Keratinocyte (primary cell): ENCODE data around the gene POLDIP3. TPM values are rescaled to one million over a fixed set of nuclear protein-coding genes. Genes with fewer than 3 reads are reported as not detected.

Source experiments
- DNase-seq: peaks from one replicate; pipeline ENCODE4 v3.0.0-alpha.2; 2011; ENCODE audit warnings: low read depth, missing footprints, low spot score
- FAIRE-seq: peaks from 2 replicates; lab custom pipeline; 2011; peaks lifted over from hg19 to GRCh38; lab: Jason Lieb, UNC
- H2AFZ ChIP-seq: 2 replicates; pipeline ENCODE4 v1.6.0; 2012; ENCODE audit warnings: low read length, control low read depth, inconsistent platforms; ENCODE audit not compliant: control insufficient read depth
- H3K27ac ChIP-seq: 2 replicates; pipeline ENCODE4 v1.5.1; 2011; ENCODE audit warnings: low read length; ENCODE audit not compliant: control insufficient read depth, insufficient read depth
- H3K27me3 ChIP-seq: 3 replicates; pipeline ENCODE4 v1.6.0; 2011; ENCODE audit warnings: low read length; ENCODE audit not compliant: control insufficient read depth, insufficient read depth; ENCODE audit errors: extremely low read depth
- H3K36me3 ChIP-seq, 2 experiments: 2 replicates in 1 of 2; 3 replicates in 1 of 2; pipeline ENCODE4 v1.5.1; 2011; ENCODE audit warnings: low read length in 2 of 2, mild to moderate bottlenecking in 1 of 2; ENCODE audit not compliant: control insufficient read depth in 2 of 2, insufficient read depth in 2 of 2; ENCODE audit errors: extremely low read depth in 1 of 2
- H3K4me1 ChIP-seq: 3 replicates; pipeline ENCODE4 v1.5.1; 2011; ENCODE audit warnings: low read length; ENCODE audit not compliant: control insufficient read depth, insufficient read depth; ENCODE audit errors: extremely low read depth
- H3K4me2 ChIP-seq: 3 replicates; pipeline ENCODE4 v1.6.0; 2011; ENCODE audit warnings: low read depth, low read length; ENCODE audit not compliant: control insufficient read depth, insufficient read depth; ENCODE audit errors: extremely low read depth
- H3K4me3 ChIP-seq, 3 experiments: fragments of 200-600 bp in 1 of 3; sonication (generic) in 1 of 3; 2 replicates in 2 of 3; 3 replicates in 1 of 3; pipeline ENCODE4 v1.5.1; 2011 to 2016; ENCODE audit warnings: low read length in 3 of 3, mild to moderate bottlenecking in 3 of 3, control low read depth in 2 of 3, inconsistent platforms in 1 of 3, low read depth in 1 of 3, mixed read lengths in 1 of 3, mixed run types in 1 of 3, moderate library complexity in 1 of 3; ENCODE audit not compliant: control insufficient read depth in 2 of 3, insufficient read depth in 2 of 3; ENCODE audit errors: extremely low read depth in 1 of 3
- H3K79me2 ChIP-seq: 2 replicates; pipeline ENCODE4 v1.6.0; 2012; ENCODE audit warnings: low read length; ENCODE audit not compliant: control insufficient read depth, insufficient read depth
- H3K9ac ChIP-seq: 3 replicates; pipeline ENCODE4 v1.6.0; 2011; ENCODE audit warnings: low read length; ENCODE audit not compliant: control insufficient read depth, insufficient read depth; ENCODE audit errors: extremely low read depth
- H3K9me1 ChIP-seq: 3 replicates; pipeline ENCODE4 v1.6.0; 2011; ENCODE audit warnings: low read length; ENCODE audit not compliant: control insufficient read depth, insufficient read depth; ENCODE audit errors: extremely low read depth
- H3K9me3 ChIP-seq: 2 replicates; pipeline ENCODE4 v1.5.1; 2012; ENCODE audit warnings: low read depth, low read length; ENCODE audit not compliant: control insufficient read depth
- H4K20me1 ChIP-seq: 3 replicates; pipeline ENCODE4 v1.6.0; 2011; ENCODE audit warnings: low read length; ENCODE audit not compliant: control insufficient read depth, insufficient read depth; ENCODE audit errors: extremely low read depth
- EZH2 ChIP-seq: IDR thresholded peaks from one replicate; pipeline ENCODE4 v1.6.1; 2012; ENCODE audit warnings: inconsistent platforms, mild to moderate bottlenecking, low read length, moderate library complexity
- dilution Hi-C: fragments of 300-500 bp; cut with MboI; formaldehyde crosslinking; loops from one replicate; pipeline ENCODE4 v1.7.0; 2020; ENCODE audit warnings: low sequenced_read_pairs; ENCODE audit not compliant: extremely low pct_ligation_motif_present
- polyA plus RNA-seq, 5 experiments: library from polyadenylated mRNA; depleted of rRNA in 3 of 5; stranded (reverse) in 3 of 5; stranded (forward) in 1 of 5; unstranded in 1 of 5; fragments of >200 nt; gene quantifications; 1 replicate in 1 of 5; 2 replicates in 3 of 5; 3 replicates in 1 of 5; pipeline versions ENCODE4 v1.2.1 to v1.2.3, GENCODE V29; 2011 to 2012; ENCODE audit warnings: missing spikeins in 2 of 5, low read depth in 1 of 5, low replicate concordance in 1 of 5
- TF ChIP-seq, protein P1 (sequence below), 3 experiments: IDR thresholded peaks in 1 of 3; conservative IDR thresholded peaks in 1 of 3; optimal IDR thresholded peaks in 1 of 3; 2 replicates in 2 of 3; 3 replicates in 1 of 3; pipeline versions ENCODE3 to v1.5.1; 2011; ENCODE audit warnings: low read length in 3 of 3, mild to moderate bottlenecking in 3 of 3, moderate library complexity in 2 of 3, control low read depth in 1 of 3, inconsistent platforms in 1 of 3; ENCODE audit not compliant: insufficient read depth in 2 of 3; ENCODE audit errors: extremely low read depth in 1 of 3

Gene POLDIP3
- polyA plus RNA-seq, 1 donor (not counting 4 experiments of a cell fraction or from before 2014, with no cell fraction given), result 41.9 TPM

DNA sequence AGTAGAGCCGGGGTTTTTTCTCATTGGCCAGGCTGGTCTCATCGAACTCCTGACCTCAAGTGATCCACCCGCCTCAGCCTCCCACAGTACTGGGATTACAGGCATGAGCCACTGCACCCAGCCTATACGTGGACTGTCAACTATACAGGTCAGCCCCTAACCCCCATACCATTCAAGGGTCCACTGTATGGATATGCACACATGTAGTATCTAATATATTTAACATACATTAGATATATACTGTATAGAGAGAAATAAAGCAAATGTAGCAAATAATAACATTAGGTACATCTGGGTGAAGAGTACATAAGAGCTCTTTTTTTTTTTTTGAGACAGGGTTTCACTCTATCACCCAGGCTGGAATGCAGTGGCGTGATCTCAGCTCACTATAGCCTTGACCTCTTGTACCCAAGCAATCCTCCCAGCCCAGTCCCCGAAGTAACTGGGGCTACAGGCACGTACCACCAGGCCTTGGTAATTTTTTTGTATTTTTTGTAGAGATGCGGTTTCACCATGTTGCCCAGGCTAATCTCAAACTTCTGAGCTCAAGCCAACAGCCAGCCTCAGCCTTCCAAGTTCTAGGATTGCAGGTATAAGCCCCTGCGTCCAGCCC lies 27.2 kb upstream of the POLDIP3 start:
- Histone ChIP-seq H4K20me1 (no peaks in the 10 kb centered on the region), H3K9me1 (peaks cover 2% of the 10 kb centered on the region), H3K4me1 (peaks cover 27% of the 10 kb centered on the region), H3K4me2 (no peak overlapping the region), H3K27ac (no peak overlapping the region), H3K9ac (no peak overlapping the region), H3K27me3 (no peaks in the 10 kb centered on the region), H3K4me3 (no peak overlapping the region), H3K79me2 (peaks cover 82% of the 10 kb centered on the region), H3K9me3 (no peaks in the 10 kb centered on the region), H3K36me3 (peaks cover 3% of the 10 kb centered on the region in 2 experiments), H2AFZ (no peak overlapping the region)
- no peak for TF ChIP-seq EZH2
- TF ChIP-seq, protein P1, sequence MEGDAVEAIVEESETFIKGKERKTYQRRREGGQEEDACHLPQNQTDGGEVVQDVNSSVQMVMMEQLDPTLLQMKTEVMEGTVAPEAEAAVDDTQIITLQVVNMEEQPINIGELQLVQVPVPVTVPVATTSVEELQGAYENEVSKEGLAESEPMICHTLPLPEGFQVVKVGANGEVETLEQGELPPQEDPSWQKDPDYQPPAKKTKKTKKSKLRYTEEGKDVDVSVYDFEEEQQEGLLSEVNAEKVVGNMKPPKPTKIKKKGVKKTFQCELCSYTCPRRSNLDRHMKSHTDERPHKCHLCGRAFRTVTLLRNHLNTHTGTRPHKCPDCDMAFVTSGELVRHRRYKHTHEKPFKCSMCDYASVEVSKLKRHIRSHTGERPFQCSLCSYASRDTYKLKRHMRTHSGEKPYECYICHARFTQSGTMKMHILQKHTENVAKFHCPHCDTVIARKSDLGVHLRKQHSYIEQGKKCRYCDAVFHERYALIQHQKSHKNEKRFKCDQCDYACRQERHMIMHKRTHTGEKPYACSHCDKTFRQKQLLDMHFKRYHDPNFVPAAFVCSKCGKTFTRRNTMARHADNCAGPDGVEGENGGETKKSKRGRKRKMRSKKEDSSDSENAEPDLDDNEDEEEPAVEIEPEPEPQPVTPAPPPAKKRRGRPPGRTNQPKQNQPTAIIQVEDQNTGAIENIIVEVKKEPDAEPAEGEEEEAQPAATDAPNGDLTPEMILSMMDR (optimal IDR thresholded peaks at IDR 0.05 in 1 of 3, IDR thresholded peaks at IDR 0.05 in 1 of 3, conservative IDR thresholded peaks at IDR 0.05 in 1 of 3; ENCODE audit: extremely low read depth in 1 of 3, insufficient read depth in 2 of 3, low read length in 3 of 3), result no peak
- DNase-seq (no peak), FAIRE-seq (no peak)
- dilution Hi-C loops, result no loop called here

DNA sequence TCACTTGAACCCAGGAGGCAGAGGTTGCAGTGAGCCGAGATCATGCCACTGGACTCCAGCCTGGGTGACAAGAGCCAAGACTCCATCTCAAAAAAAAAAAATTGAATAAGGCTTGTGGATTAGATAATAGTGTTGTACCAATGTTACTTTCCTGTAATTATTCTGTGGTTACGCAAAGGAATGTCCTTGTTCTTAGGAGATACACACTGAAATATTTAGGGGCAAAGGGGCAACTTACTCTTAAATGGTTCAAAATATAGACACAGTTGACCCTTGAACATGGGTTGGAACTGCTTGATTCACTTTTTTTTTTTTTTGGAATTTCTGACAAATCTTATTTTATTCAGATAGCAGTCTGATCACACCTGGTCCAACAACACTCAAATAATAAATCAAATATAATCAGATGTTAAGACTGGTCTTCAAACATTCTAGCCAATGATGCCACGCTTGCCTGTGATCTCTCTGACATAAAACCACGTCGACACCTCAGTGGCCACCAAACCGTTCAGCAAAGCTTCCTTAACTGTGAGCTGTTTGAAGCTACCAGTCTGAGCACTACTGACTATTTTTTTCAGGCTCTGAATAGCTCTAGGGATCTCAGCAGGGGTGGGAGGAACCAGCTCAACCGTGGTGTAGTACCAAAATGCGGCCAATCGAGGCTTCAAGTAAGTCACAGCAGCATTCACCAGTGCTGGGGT lies 25.0 kb upstream of the POLDIP3 start:
- no peak overlapping the region for H3K4me2 ChIP-seq
- no peaks in the 10 kb centered on the region for H3K9me3 ChIP-seq
- no peak overlapping the region for H3K9ac ChIP-seq
- FAIRE-seq (no peak), DNase-seq (no peak)
- dilution Hi-C loops, result no loop called here
- H3K4me3 ChIP-seq, result no peak overlapping the region
- H3K9me1 ChIP-seq, result peaks cover 2% of the 10 kb centered on the region
- H3K27ac ChIP-seq, result no peak overlapping the region
- H3K4me1 ChIP-seq, result peaks cover 20% of the 10 kb centered on the region
- peaks cover 63% of the 10 kb centered on the region for H3K79me2 ChIP-seq
- no peak for TF ChIP-seq EZH2
- TF ChIP-seq, protein P1 (optimal IDR thresholded peaks at IDR 0.05 in 1 of 3, IDR thresholded peaks at IDR 0.05 in 1 of 3, conservative IDR thresholded peaks at IDR 0.05 in 1 of 3; ENCODE audit: extremely low read depth in 1 of 3, insufficient read depth in 2 of 3, low read length in 3 of 3), result no peak
- no peaks in the 10 kb centered on the region for H4K20me1 ChIP-seq
- no peaks in the 10 kb centered on the region for H3K27me3 ChIP-seq
- H2AFZ ChIP-seq, result no peak overlapping the region
- H3K36me3 ChIP-seq, result peaks cover 5 to 8% of the 10 kb centered on the region in 2 experiments
